Stomach smooth muscle (tissue), 2 donors: ENCODE results near the gene KCNQ5.
"Not testable (repeated sequence)": the region's sequence is repeated elsewhere in the genome, so short reads cannot be mapped to it uniquely, and the experiment has no call there.

ENCODE experiments used
- H3K27ac ChIP-seq: one replicate; pipeline ENCODE4 v1.7.0; 2013; ENCODE audit warnings: mild to moderate bottlenecking, low read length, inconsistent platforms
- H3K27me3 ChIP-seq, 2 donors: one replicate each; pipeline ENCODE4 v1.7.0; 2013; ENCODE audit warnings: low read length in 2 of 2; ENCODE audit not compliant: insufficient read depth in 2 of 2, control insufficient read depth in 1 of 2
- H3K36me3 ChIP-seq, 2 donors: one replicate each; pipeline ENCODE4 v1.7.0; 2013; ENCODE audit warnings: low read length in 2 of 2; ENCODE audit not compliant: control insufficient read depth in 2 of 2, insufficient read depth in 2 of 2
- H3K4me1 ChIP-seq: one replicate; pipeline ENCODE4 v1.7.0; 2013; ENCODE audit warnings: low read length; ENCODE audit not compliant: control insufficient read depth, insufficient read depth
- H3K4me3 ChIP-seq, 2 donors: one replicate each; pipeline ENCODE4 v1.7.0; 2013; ENCODE audit warnings: low read length in 2 of 2
- H3K9ac ChIP-seq, 2 donors: one replicate each; pipeline ENCODE4 v1.7.0; 2013; ENCODE audit warnings: low read length in 2 of 2, mild to moderate bottlenecking in 1 of 2
- H3K9me3 ChIP-seq, 2 donors: one replicate each; pipeline ENCODE4 v1.7.0; 2013; ENCODE audit warnings: low read length in 2 of 2; ENCODE audit not compliant: control insufficient read depth in 2 of 2
- donor health status: healthy.
- donor health status: Pancreatic carcinoma.

The KCNQ5 gene

DNA sequence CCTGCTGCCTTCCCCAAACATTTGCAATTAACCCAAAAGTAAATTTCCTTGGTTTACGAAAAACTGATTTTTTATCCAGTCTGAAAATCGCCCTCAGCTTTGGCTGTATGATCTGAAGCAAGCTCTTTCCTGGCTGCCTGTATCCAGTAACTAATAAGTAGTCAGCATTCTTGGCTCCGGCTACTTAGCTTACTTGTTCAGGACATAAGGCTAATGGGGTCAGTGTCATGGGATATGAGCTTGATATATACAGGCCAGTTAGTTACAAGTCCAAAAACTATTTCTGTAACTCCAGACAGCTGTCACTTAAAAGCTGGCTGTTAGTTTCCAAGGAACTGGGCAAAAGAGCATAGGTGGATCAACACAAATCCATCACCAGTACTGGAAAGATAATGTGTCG, 547.2 kb downstream of the KCNQ5 start:
- Histone ChIP-seq H3K27ac (no peak overlapping the region), H3K4me3 (no peak overlapping the region), H3K27me3 (no peaks in the 10 kb centered on the region), H3K9me3 (no peaks in the 10 kb centered on the region), H3K4me1 (no peaks in the 10 kb centered on the region), H3K36me3 (no peaks in the 10 kb centered on the region), H3K9ac (no peak overlapping the region)

DNA sequence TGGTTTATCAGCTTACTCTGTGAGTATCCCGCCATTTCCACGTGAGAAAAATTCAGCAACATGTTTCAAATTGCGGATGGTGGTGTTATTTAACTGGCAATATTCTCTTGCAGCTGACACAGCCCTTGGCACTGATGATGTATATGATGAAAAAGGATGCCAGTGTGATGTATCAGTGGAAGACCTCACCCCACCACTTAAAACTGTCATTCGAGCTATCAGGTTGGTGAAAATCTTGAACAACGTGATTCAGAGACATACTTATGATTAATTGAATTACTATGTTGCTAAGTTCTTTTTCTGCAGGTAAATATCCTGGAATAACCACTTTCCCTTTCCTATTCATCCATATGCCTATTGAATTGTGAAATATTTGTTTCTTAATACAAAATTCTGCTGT, 547.8 kb downstream of the KCNQ5 start:
- H3K4me1 ChIP-seq: no peaks in the 10 kb centered on the region
- no peak overlapping the region for H3K27ac ChIP-seq
- no peak overlapping the region for H3K9ac ChIP-seq
- H3K4me3 ChIP-seq: no peak overlapping the region
- H3K9me3 ChIP-seq: no peaks in the 10 kb centered on the region
- H3K27me3 ChIP-seq: no peaks in the 10 kb centered on the region
- H3K36me3 ChIP-seq: no peaks in the 10 kb centered on the region

DNA sequence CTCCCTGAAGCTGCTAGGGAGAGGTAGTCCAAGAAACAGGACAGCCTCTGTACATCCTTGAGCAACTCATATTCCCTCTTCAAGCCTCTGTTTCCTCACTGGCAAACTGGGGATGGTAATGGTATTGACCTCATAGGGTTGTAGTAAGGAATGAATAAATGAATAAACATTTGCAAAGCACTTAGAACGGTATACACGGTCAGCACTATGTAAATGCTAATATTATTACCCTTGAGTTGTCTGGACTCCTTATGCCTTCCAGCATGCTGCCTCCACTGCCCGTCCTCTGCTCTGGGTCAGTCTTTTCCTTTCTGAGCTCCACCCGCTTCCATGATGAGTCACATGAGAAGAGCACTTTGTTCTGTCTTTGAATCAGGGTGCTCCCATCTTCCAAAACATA, 552.8 kb downstream of the KCNQ5 start:
- Histone ChIP-seq H3K4me1 (no peaks in the 10 kb centered on the region), H3K4me3 (no peak overlapping the region), H3K36me3 (no peaks in the 10 kb centered on the region), H3K9ac (no peak overlapping the region), H3K27me3 (no peaks in the 10 kb centered on the region), H3K9me3 (no peaks in the 10 kb centered on the region), H3K27ac (no peak overlapping the region)

DNA sequence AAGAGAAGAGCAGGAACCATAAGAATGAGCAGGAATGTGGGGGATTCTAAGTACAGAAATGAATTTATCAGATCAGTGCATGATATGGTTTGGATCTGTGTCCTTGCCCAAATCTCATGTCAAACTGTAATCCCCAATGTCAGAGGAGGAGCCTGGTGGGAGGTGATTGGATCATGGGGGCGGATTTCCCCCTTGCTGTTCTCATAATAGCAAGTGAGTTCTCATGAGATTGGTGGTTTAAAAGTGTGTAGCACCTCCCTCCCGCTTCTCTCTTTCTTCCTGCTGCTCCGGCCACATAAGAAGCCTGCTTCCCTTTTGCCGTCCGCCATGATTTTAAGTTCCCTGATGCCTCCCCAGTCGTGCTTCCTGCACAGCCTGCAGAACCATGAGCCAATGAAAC, 554.2 kb downstream of the KCNQ5 start:
- Histone ChIP-seq H3K9me3 (no peaks in the 10 kb centered on the region), H3K4me3 (no peak overlapping the region), H3K27ac (no peak overlapping the region), H3K27me3 (no peaks in the 10 kb centered on the region), H3K36me3 (no peaks in the 10 kb centered on the region), H3K9ac (no peak overlapping the region), H3K4me1 (peaks cover 3% of the 10 kb centered on the region)

DNA sequence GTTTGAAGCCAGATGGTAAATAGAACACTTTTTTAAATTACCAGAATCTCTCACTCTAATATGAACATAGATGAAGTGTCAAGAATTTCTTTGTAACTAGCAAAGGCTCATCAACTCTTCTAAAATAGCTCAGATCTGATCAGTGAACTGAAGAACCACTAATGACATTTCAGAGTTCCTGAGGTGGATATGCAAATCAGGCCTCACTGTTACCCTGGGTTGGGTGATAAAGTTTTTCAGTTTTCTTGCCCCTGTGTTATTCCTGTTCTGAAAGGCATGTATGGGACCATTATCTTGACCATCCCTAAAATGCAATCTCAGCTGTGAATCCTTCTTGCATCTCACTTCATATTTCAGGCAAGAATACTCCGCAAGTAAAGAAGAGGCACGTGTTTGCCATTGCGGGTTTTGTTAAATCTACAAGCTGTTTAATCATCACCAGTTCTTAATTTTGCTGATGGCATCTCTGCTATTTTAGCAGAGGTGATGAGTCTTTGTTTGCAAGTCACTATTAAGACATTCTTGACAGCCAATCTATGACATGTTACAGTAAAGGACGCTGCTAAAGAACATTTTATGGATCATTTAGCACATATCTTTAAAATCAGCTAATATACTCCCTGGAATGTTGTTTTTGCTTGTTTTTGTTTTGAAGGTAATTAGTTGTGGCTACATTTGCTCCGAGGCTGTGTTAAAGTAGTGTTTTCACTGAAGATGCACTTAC, 555.5 kb downstream of the KCNQ5 start:
- Histone ChIP-seq H3K27ac (no peak overlapping the region), H3K4me1 (peaks cover 3% of the 10 kb centered on the region), H3K4me3 (no peak overlapping the region), H3K9me3 (no peaks in the 10 kb centered on the region), H3K27me3 (no peaks in the 10 kb centered on the region), H3K9ac (no peak overlapping the region), H3K36me3 (no peaks in the 10 kb centered on the region)

DNA sequence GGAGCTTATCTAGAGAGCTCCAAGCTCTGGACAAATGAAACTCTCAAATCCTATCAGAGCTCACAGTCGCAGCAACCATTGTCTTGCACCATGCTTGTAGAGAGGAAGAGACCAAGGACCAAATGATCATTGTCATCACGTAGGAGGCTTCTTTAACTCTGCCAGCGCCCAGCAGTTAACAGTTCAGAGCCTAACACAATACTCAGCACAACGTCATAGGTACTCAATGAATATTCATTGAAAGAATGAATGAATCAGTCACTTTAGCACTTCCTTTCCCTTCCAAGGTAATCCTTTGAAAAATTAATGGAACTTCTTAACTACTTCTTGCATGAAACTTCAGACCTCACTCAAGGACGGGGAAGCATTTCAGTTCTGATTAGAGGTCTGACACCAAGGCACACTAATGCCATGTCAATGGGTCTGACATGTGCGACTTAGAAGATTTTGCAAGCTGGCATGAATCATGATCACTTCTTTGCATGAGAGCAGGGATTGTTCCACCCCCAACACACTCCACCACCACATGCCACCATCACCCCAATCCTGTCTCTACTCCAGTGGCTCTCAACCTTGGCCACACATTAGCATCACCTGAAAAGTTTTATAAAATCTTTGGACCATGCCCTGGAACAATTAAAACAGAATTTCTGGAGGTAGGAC, 558.3 kb downstream of the KCNQ5 start:
- H3K9ac ChIP-seq: no peak overlapping the region
- H3K27me3 ChIP-seq: no peaks in the 10 kb centered on the region
- H3K9me3 ChIP-seq: no peaks in the 10 kb centered on the region
- no peak overlapping the region for H3K27ac ChIP-seq
- H3K4me1 ChIP-seq: peaks cover 3% of the 10 kb centered on the region
- no peaks in the 10 kb centered on the region for H3K36me3 ChIP-seq
- H3K4me3 ChIP-seq: peak overlapping the region; percentile 51 to 60

DNA sequence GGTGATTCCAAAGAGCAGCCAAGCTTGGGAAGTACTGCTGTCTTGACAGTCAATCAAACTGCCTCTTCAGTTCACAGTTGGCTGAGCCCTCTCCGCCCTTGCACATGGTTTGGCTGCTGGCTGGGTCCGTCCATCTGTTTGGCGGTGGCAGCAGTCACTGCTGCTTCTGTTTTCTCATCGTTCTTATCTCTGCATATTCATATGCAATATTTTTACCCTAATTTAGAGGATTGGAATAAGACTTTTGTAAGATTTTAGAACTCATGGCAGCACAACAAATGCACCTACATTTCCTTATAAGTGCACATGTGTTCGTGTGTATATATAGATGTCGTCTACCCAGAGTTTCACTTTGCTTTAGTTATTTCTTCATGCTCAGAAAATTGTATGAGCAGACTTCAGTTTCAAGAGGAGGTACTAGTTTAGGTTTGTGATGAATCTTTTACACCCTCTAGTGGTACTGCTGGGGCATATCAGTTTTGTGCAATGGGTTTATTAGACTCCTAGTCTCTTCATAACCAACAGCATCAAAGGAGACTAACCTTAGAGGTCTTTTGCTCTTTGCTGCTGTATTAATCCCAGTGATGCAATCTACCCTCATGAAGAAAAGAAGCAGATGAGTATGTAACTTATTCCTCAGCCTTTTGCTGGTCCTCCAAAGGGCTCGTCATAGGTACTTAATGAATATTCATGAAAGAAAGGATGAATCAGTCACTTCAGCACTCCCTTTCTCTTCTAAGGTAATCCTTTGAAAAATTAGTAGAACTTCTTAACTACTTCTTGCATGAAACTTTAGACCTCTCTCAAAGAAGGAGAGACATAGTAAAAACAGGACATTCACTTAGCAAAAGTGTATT, 559.1 kb downstream of the KCNQ5 start:
- H3K27ac ChIP-seq: no peak overlapping the region
- H3K9me3 ChIP-seq: no peaks in the 10 kb centered on the region
- no peaks in the 10 kb centered on the region for H3K27me3 ChIP-seq
- peaks cover 3% of the 10 kb centered on the region for H3K4me1 ChIP-seq
- H3K36me3 ChIP-seq: no peaks in the 10 kb centered on the region
- H3K4me3 ChIP-seq: peak overlapping the region; percentile 51 to 60
- peak overlapping the region in 1 of 2 donors; percentile 29 for H3K9ac ChIP-seq

DNA sequence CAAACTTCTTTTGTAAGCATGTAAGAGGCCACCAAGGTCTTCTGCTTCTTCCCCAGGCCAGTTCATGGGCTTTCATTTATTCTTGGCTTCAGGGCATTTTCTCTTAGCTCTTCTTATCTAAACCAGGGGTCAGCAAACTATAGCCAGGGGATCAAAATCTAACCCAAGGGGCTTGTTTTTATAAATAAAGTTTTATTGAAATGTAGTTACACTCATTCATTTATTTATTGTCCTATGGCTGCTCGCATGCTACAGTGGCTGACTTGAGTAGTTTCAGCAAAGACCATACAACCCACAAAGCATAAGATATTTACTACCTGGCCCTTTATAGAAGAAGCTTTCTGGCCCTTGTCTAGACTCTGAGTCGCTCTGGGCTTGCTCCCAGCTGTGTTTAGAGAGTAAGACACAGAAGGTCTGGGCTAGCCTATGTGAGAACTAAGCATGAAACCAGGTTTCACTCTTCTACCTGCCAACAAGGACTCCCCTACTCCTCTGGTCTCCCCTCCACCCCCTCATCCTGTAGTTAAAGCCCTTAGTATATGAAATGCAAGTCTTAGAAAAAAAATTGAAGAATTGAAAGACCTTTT, 560.2 kb downstream of the KCNQ5 start:
- H3K36me3 ChIP-seq: no peaks in the 10 kb centered on the region
- no peaks in the 10 kb centered on the region for H3K9me3 ChIP-seq
- no peaks in the 10 kb centered on the region for H3K27me3 ChIP-seq
- H3K4me3 ChIP-seq: no peak overlapping the region
- H3K27ac ChIP-seq: no peak overlapping the region
- H3K4me1 ChIP-seq: peaks cover 3% of the 10 kb centered on the region
- H3K9ac ChIP-seq: no peak overlapping the region

DNA sequence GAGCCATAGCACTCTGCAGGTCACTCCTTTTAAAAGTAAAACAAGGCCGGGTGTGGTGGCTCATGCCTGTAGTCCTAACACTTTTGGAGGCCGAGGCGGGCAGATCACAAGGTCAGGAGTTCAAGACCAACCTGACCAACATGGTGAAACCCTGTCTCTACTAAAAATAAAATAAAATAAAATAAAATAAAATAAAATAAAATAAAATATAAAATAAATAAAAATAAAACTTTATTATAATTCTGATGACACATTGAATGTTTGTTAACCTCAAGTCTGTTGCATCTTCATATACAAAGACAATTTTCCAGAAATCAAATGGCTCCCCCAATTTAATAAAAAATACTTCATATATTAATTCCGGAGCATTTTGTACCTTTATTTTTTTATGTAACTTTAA, 571.4 kb downstream of the KCNQ5 start:
- not testable (repeated sequence) for H3K4me1 ChIP-seq, H3K9me3 ChIP-seq, H3K4me3 ChIP-seq, H3K36me3 ChIP-seq, H3K27ac ChIP-seq, H3K9ac ChIP-seq, H3K27me3 ChIP-seq

DNA sequence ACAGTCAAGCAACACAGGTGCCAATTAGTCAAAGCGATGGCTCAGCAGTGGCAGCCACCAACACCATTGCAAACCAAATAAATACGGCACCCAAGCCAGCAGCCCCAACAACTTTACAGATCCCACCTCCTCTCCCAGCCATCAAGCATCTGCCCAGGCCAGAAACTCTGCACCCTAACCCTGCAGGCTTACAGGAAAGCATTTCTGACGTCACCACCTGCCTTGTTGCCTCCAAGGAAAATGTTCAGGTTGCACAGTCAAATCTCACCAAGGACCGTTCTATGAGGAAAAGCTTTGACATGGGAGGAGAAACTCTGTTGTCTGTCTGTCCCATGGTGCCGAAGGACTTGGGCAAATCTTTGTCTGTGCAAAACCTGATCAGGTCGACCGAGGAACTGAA, 572.9 kb downstream of the KCNQ5 start:
- Histone ChIP-seq H3K9me3 (no peaks in the 10 kb centered on the region), H3K9ac (no peak overlapping the region), H3K27ac (no peak overlapping the region), H3K4me3 (no peak overlapping the region), H3K4me1 (no peaks in the 10 kb centered on the region), H3K27me3 (no peaks in the 10 kb centered on the region), H3K36me3 (no peaks in the 10 kb centered on the region)
